OCI-LY7 (cell line): ENCODE results near the gene CDON. TPM values are rescaled to one million over a fixed set of nuclear protein-coding genes. Genes with fewer than 3 reads are reported as not detected.

Experiments used
- BruUV-seq: library from RNA; stranded (reverse); fragments of 400-500 nt; replicated peaks from 2 replicates; lab custom pipeline; 2021; lab: Mats Ljungman, UMichigan
- CTCF ChIA-PET: fragments of 300-600 bp; sonication (Branson Sonifier 250); formaldehyde crosslinking; loops from one replicate; lab custom pipeline; 2022; ENCODE audit warnings: antibody characterized with exemption; ENCODE audit not compliant: unreplicated experiment; lab: Charles Lee
- POLR2A ChIA-PET: fragments of 300-600 bp; sonication (Branson Sonifier 250); formaldehyde crosslinking; loops from one replicate; lab custom pipeline; 2022; ENCODE audit warnings: antibody characterized with exemption; lab: Charles Lee
- DNase-seq: peaks from one replicate; pipeline ENCODE4 v3.0.0-alpha.2; 2015; ENCODE audit warnings: low spot score
- H2AFZ ChIP-seq: fragments of 200-600 bp; sonication (generic), shearing (Covaris generic); 2 replicates; pipeline ENCODE4 v1.6.1; 2014; ENCODE audit warnings: mild to moderate bottlenecking, antibody characterized with exemption, low read length, moderate library complexity
- H3K27ac ChIP-seq: fragments of 200-600 bp; sonication (generic); 2 replicates; pipeline ENCODE4 v1.5.1; 2014; ENCODE audit warnings: mixed run types, low read depth, mild to moderate bottlenecking, moderate library complexity, low read length, inconsistent platforms; ENCODE audit not compliant: poor library complexity, severe bottlenecking
- H3K36me3 ChIP-seq: fragments of 200-600 bp; sonication (generic); 2 replicates; pipeline ENCODE4 v1.6.1; 2014; ENCODE audit warnings: mild to moderate bottlenecking, antibody characterized with exemption, low read length, moderate library complexity, mixed read lengths; ENCODE audit not compliant: insufficient read depth
- H3K4me1 ChIP-seq: fragments of 200-600 bp; sonication (generic); 2 replicates; pipeline ENCODE4 v1.5.1; 2014; ENCODE audit warnings: mild to moderate bottlenecking, low read length; ENCODE audit not compliant: insufficient read depth, poor library complexity, severe bottlenecking
- H3K4me2 ChIP-seq: fragments of 200-600 bp; sonication (generic); 2 replicates; pipeline ENCODE4 v1.6.1; 2014; ENCODE audit warnings: mild to moderate bottlenecking, low read length
- H3K4me3 ChIP-seq: fragments of 200-600 bp; sonication (generic); 2 replicates; pipeline ENCODE4 v1.5.1; 2014; ENCODE audit warnings: mild to moderate bottlenecking, low read depth, low read length; ENCODE audit not compliant: poor library complexity, severe bottlenecking
- H3K79me2 ChIP-seq: fragments of 200-600 bp; sonication (generic); 2 replicates; pipeline ENCODE4 v1.6.1; 2016; ENCODE audit warnings: low read depth, mild to moderate bottlenecking, low read length, moderate library complexity, mixed read lengths; ENCODE audit not compliant: insufficient read depth
- H3K9me2 ChIP-seq: fragments of 200-600 bp; sonication (generic); 2 replicates; pipeline ENCODE4 v1.6.1; 2016; ENCODE audit warnings: mild to moderate bottlenecking, low read length, mixed read lengths; ENCODE audit not compliant: insufficient read depth
- H3K9me3 ChIP-seq: fragments of 200-600 bp; sonication (generic); 2 replicates; pipeline ENCODE4 v1.6.1; 2014; ENCODE audit warnings: mild to moderate bottlenecking, mixed run types, low read length, mixed read lengths
- H4K20me1 ChIP-seq: fragments of 200-600 bp; sonication (generic); 2 replicates; pipeline ENCODE4 v1.6.1; 2014; ENCODE audit warnings: mild to moderate bottlenecking, antibody characterized with exemption, low read length, moderate library complexity, mixed read lengths; ENCODE audit not compliant: insufficient read depth
- EZH2phosphoT487 ChIP-seq: fragments of 200-600 bp; sonication (generic); IDR thresholded peaks from 2 replicates; pipeline ENCODE4 v1.6.1; 2018; ENCODE audit warnings: low read depth, borderline replicate concordance, mild to moderate bottlenecking, mixed run types, antibody characterized with exemption, low read length, moderate library complexity, mixed read lengths
- intact Hi-C: fragments of 100-400 bp; cut with micrococcal nuclease; formaldehyde crosslinking; loops from one replicate; pipeline ENCODE4 v1.10.0; 2022; ENCODE audit not compliant: unreplicated experiment
- total RNA-seq, 2 experiments: library from RNA; depleted of rRNA in 1 of 2; stranded (reverse); fragments of >200 nt in 1 of 2; shearing (Covaris generic) in 1 of 2; gene quantifications; 2 replicates each; pipeline ENCODE4 v1.2.3, GENCODE V29; 2014 to 2022
- TF ChIP-seq, protein P1 (sequence below): fragments of 200-600 bp; sonication (generic); conservative IDR thresholded peaks from 2 replicates; pipeline ENCODE4 v1.5.1; 2014; ENCODE audit warnings: mild to moderate bottlenecking, antibody characterized with exemption, low read length, moderate library complexity, mixed read lengths

The CDON gene
- total RNA-seq, 2 experiments from 2014 or later, result 1.5 to 2.5 TPM

DNA sequence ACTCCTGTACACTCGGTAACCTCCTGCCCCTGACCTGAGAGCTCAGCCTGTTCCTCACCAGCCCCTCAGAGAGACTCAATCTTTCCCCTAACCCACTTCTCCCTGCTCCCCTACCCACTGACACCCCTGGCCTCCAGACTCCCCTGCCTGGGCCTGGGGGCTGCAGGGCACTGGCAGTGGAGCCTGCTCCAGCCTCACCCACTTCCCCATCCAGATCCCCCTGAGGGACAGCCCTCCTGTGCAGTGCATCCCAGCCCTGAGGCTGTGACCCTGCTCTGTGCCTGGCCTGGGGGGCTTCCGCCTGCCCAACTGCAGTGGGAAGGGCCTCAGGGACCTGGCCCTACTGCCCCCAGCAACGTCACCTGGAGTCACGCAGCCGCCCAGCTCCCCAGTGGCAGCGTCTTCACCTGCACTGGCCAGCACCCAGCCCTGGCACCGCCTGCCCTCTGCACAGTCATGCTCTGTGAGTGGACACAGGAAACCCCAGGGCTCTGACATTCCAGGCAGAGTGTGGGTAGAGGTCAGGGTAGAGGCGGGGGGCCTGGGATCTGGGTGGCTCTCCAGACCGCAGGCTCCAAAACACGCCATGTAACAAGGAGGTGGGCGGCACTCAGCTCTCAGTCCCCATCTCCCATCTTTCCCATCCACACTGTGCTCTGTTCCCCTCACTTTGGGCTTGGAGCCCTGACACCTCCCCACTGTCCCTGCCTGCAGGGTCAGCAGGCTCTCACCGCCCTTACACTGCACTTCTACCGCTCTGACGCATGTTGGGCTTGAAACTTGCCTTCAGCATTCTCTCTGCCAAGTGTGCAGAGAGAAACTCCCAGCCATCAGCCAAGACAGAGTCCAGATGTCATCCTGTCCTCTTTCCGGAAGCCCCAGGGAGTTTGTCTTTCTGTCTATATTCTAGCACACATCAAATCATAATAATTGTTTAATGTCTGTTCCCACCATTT lies 111.7 kb downstream of the CDON start:
- Histone ChIP-seq H3K9me2 (no peaks in the 10 kb centered on the region), H3K4me1 (no peaks in the 10 kb centered on the region), H3K9me3 (no peaks in the 10 kb centered on the region), H3K4me2 (no peak overlapping the region), H4K20me1 (no peaks in the 10 kb centered on the region), H3K4me3 (no peak overlapping the region), H2AFZ (no peak overlapping the region), H3K36me3 (no peaks in the 10 kb centered on the region), H3K27ac (no peak overlapping the region), H3K79me2 (no peaks in the 10 kb centered on the region)
- no peak for DNase-seq
- TF ChIP-seq, protein P1, sequence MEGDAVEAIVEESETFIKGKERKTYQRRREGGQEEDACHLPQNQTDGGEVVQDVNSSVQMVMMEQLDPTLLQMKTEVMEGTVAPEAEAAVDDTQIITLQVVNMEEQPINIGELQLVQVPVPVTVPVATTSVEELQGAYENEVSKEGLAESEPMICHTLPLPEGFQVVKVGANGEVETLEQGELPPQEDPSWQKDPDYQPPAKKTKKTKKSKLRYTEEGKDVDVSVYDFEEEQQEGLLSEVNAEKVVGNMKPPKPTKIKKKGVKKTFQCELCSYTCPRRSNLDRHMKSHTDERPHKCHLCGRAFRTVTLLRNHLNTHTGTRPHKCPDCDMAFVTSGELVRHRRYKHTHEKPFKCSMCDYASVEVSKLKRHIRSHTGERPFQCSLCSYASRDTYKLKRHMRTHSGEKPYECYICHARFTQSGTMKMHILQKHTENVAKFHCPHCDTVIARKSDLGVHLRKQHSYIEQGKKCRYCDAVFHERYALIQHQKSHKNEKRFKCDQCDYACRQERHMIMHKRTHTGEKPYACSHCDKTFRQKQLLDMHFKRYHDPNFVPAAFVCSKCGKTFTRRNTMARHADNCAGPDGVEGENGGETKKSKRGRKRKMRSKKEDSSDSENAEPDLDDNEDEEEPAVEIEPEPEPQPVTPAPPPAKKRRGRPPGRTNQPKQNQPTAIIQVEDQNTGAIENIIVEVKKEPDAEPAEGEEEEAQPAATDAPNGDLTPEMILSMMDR, result no peak
- TF ChIP-seq EZH2phosphoT487, result no peak
- POLR2A ChIA-PET, result no interaction called here
- CTCF ChIA-PET, result no interaction called here
- BruUV-seq, result no TSS peak
- intact Hi-C loops, result no loop called here

GRCh38 chr11:125950178-125950490 lies 112.5 kb downstream of the CDON start:
- H3K36me3 ChIP-seq, result no peaks in the 10 kb centered on the region
- no peaks in the 10 kb centered on the region for H3K79me2 ChIP-seq
- no peak overlapping the region for H2AFZ ChIP-seq
- H3K9me2 ChIP-seq, result no peaks in the 10 kb centered on the region
- H3K4me2 ChIP-seq, result no peak overlapping the region
- no peak for DNase-seq
- TF ChIP-seq EZH2phosphoT487, result no peak
- TF ChIP-seq, protein P1, result no peak
- POLR2A ChIA-PET, result interaction anchor here (0.6 kb wide), 1 partner anchor 190 kb away, joined by 3 read pairs; no protein-coding TSS in a partner anchor
- no peak overlapping the region for H3K4me3 ChIP-seq
- H3K9me3 ChIP-seq, result no peaks in the 10 kb centered on the region
- H3K4me1 ChIP-seq, result no peaks in the 10 kb centered on the region
- H4K20me1 ChIP-seq, result no peaks in the 10 kb centered on the region
- H3K27ac ChIP-seq, result no peak overlapping the region
- CTCF ChIA-PET, result no interaction called here
- intact Hi-C loops, result no loop called here
- no TSS peak for BruUV-seq
